IPS DF 4.7 (cell line): ENCODE results near the gene SLC25A40.

Source experiments
- DNase-seq: peaks from one replicate; pipeline ENCODE4 v3.0.0-alpha.2; 2013; ENCODE audit warnings: low spot score; ENCODE audit errors: extremely low read depth

SLC25A40 gene

GRCh38 chr7:87785368-87785995 lies 90.7 kb downstream of the SLC25A40 start:
- no peak for DNase-seq

GRCh38 chr7:87784424-87784823 lies 91.7 kb downstream of the SLC25A40 start:
- no peak for DNase-seq
